Middle frontal gyrus (tissue), 1 donor: Measurements from ENCODE around the gene DBP.
A peak's percentile ranks its signal among the peaks of the same experiment; 100 is the strongest.

ENCODE experiments used
- DNase-seq: peaks from one replicate; pipeline ENCODE4 v3.0.0-alpha.2; 2015; ENCODE audit warnings: low spot score; ENCODE audit errors: extremely low spot score

DBP gene

GRCh38 chr19:48613852-48614435 lies 23.2 kb downstream of the DBP start:
- no peak for DNase-seq

DNA sequence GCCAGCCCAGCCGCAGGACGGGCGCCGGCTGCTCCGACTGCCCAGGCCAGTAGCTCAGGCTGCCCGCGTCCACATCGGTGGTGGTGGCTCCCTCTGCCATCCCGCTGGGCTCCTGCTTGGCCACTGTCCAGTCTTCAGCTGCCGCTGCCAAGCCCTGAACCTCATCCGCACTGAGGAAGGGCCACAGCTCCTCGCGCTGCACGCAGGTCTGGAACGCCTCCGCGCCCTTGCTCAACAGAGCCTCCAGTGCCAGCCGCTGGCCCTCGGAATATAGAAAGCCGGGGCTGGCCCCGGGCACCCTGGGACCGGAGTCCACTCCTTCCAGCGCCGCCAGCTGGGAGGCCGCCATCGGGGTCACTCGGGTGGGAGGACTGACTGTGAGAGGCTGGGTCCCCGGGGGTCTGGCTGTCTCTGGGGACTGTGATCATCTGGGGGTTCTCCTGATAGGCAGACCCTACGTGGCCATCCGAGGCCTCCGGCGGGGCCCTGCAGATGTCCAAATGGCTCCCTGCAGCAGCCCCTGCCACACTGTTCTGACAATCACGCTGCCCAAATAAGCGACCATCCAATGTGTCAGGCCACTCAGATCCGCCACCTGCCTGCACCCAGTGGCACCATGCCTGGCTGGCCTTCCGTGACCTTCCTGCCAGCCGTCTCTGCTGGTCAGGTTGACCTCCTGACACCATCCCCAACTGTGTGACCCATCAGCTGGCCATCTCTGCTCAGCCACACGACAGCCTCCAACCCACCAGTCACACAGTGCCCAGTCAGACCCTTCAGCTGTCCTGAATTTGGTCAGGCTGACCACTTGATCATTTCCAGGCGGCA lies 23.9 kb downstream of the DBP start:
- no peak for DNase-seq

DNA sequence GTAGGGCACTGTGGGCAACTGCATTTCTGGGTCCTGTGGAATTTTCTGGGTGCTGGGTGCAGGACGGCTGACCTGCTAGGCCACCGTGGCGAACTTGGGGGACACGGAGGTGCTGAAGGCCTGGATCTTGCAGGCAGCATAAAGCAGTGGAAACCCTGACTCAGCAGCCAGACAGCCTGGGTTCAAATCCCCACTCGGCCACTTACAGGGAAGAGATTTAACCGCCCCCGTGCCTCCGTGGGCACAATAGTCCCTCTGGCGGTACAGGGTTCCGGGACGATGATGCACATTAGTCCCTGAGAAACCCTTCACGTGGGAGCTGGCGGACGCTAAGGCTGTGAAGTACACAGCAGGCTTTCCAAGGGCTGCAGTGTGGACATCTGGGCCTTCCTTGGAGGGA lies 25.3 kb downstream of the DBP start:
- DNase-seq = no peak

- DNase-seq = no peak
Observed at GRCh38 chr19:48609571-48610108, 27.5 kb downstream of the DBP start.

DNA sequence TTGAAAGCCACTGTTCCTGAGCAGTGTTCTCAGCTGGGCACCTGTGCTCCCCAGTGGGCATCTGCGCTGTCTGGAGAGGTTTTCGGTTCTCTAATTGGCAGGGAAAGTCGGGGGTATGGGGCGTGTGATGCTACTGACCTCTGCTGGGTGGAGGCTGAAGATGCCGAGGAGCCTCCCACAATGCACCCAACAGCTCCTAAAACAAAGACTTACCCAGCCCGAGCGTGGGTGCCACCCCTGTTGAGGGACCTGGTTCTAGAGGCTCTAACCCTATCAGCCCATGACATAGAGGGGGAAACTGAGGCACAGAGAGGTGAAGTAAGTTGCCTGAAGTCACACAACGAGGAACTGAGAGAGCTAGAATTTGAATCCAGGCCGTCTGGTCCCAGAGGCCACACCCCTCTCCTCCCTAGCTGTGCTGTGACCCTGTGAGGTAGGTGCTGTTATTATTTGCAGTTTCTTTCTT lies 28.3 kb downstream of the DBP start:
- DNase-seq = no peak

DNA sequence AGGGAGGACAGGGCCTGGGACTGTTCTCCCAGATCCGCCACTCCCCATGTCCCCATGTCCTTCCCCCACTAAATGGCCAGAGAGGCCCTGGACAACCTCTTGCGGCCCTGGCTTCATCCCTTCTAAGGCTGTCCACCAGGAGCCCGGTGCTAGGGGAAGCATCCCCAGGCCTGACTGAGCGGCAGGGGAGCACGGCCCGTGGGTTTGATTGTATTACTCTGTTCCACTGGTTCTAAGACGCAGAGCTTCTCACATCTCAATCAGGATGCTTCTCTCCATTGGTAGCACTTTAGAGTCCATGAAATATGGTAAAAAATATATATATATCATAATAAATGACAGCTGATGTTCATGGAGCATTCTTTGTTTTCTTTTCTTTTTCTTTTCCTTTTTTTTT lies 29.8 kb downstream of the DBP start:
- DNase-seq = no peak

DNA sequence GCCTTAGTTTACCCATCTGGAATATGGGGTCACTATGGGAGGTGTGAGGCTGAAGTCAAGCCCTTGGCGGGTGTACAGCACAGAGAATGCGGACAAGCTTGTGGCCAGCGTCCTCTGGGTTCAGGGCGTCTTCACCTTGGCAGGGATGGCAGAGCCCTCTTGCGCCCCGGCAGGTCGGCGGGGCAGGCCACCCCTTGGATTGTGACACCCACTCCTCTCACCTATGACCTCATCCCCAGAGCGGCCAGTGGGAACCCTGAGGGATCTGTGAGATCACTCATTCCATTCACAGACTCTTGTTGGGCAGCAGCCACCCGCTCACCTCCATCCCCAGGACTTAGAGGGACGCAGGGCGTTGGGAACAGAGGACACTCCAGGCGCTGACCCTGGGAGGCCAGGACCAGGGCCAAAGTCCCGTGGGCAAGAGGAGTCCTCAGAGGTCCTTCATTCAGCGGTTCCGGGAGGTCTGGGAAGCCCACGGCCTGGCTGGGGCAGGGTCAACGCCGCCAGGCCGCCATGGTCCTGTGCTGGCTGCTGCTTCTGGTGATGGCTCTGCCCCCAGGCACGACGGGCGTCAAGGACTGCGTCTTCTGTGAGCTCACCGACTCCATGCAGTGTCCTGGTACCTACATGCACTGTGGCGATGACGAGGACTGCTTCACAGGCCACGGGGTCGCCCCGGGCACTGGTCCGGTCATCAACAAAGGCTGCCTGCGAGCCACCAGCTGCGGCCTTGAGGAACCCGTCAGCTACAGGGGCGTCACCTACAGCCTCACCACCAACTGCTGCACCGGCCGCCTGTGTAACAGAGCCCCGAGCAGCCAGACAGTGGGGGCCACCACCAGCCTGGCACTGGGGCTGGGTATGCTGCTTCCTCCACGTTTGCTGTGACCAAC lies 30.5 kb downstream of the DBP start, which contains the start of gene SPACA4:
Gene SPACA4 (plus strand): TSS at position 280 of the 896 bp plus-strand sequence. CDS start 237 bp downstream, at position 517.
- DNase-seq = no peak

DNA sequence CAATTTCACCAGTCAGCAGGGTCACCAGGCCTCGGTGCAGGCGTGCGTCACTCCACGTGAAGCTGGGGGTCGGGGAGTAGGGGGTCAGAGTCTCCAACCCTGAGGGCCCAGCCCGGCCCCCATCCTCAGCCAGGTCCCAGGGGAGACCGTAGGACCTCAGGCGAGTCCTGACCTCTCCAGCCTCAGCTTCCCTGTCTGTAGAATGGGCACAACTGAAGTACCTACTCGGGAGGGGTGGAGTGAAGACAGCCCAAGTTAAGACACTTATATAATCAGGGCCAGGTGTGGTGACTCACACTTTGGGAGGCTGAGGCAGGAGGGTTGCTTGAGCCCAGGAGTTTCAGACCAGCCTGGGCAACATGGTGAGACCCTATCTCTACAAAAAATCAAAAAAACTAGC lies 33.3 kb downstream of the DBP start:
- DNase-seq = no peak

DNA sequence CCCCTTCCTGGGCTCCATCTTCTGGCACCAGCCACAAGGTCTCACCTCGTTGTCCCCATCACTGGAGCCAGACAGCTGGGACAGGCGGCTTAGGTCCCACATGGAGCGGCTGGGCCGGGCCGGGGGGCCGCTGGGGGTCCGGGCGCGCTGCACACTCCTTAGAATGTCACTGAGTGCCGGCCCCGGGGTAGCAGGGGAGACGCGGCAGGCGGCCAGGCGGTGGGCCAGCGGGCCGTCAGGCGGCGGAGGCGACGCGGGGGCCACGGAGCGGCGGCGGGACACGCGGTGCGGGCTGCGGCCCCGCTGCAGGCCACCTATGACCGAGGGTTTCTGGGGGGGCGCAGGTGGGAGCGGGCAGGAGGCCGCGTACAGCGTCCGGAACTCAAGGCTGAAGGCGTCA lies 33.7 kb downstream of the DBP start:
- DNase-seq = no peak

GRCh38 chr19:48603001-48603400 lies 34.2 kb downstream of the DBP start:
- DNase-seq = no peak

- no peak for DNase-seq
Observed at GRCh38 chr19:48600679-48601417, 36.3 kb downstream of the DBP start.

DNA sequence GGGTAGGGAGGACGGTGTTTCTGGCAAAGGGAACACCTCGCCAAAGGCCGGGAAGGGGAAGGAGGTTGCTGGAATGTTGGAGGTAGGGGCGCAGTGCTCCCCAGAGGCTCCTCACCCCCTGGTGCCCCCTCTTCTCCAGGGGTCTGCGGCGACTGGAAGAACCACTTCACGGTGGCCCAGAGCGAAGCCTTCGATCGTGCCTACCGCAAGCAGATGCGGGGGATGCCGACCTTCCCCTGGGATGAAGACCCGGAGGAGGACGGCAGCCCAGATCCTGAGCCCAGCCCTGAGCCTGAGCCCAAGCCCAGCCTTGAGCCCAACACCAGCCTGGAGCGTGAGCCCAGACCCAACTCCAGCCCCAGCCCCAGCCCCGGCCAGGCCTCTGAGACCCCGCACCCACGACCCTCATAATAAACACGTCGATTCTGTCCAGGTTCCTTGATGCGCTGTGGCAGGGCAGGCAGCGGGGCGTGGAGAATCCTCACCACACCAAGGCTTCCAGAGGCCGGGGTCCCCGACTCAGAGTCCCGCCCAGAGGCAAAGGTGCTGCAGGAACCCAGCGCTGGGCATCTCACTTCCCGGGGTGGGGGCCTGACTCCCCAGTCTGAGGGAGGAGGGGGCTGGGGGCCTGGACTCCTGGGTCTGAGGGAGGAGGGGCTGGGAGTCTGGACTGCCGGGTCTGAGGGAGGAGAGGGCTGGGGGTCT lies 38.0 kb downstream of the DBP start:
- DNase-seq = no peak

DNA sequence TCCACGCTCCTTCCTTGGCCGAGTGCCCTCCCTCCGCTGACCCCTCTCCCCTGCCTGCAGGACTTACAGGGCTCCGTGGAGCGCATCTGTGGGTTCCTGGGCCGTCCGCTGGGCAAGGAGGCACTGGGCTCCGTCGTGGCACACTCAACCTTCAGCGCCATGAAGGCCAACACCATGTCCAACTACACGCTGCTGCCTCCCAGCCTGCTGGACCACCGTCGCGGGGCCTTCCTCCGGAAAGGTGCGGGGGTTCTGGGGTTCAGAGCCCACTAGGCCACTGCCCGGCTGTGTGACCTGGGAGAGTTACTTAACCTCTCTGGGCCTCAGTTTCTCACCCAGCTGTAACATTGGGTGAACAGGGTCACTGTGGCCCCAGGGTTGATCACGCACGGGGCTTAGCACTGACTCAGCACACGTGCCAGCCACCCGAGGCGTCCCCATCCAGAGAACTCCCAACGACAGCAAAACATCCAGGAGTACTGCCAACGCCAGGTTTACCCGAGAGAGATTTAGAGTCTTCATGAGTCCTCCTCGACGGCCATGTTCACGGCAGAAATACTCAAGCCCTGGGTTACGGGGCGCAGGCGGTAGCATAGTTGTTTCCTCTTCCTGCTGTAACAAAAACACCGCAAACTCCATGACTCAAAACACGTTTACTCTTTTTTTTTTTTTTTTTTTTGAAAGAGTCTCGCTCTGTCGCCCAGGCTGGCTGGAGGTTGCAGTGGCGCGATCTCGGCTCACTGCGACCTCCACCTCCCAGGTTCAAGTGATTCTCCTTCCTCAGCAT lies 40.3 kb downstream of the DBP start:
- DNase-seq = no peak

DNA sequence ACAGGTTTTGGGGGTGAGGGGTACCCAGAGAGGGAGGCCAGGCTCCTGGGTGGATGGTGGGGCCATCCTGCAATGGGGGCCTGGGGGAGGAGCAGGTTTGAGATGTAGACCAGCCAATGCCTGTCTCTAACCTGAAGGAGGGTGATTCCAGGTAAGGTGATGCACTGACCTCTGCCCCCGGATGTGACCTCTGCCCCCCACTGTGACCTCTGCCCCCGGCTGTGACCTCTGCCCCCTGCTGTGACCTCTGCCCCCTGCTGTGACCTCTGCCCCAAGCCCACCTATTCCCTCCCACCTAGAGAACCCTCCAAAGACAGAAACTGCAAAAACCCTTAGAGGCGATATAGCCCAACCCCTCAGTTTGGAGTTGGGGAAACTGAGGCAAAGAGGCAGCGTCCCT lies 40.9 kb downstream of the DBP start:
- no peak for DNase-seq

- no peak for DNase-seq
Observed at GRCh38 chr19:48595833-48596232, 41.3 kb downstream of the DBP start.

DNA sequence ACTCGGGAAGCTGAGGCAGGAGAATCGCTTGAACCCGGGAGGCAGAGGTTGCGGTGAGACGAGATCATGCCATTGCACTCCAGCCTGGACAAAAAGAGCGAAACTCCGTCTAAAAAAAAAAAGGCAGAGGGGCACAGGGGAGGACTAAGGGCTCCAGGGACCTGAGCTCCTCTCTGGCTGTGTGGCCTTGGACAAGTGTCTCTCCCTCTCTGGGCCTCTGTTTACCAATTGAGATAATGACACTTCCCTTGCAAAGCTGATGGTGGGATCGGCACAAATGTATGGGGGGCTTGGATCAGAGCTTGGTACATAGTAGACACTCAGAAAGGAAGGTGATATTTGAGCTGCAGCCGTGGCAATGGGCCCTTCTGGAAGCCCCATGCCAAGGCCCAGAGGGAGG lies 42.0 kb downstream of the DBP start:
- DNase-seq = no peak

- no peak for DNase-seq
Observed at GRCh38 chr19:48591021-48591420, 46.2 kb downstream of the DBP start.

GRCh38 chr19:48588670-48589401 lies 48.3 kb downstream of the DBP start:
- peak; percentile 58 for DNase-seq

- DNase-seq = no peak
Observed at GRCh38 chr19:48587387-48587786, 49.8 kb downstream of the DBP start.
